ENCODE data around the gene GATAD2A. TPM values are rescaled to one million over a fixed set of nuclear protein-coding genes. Genes with fewer than 3 reads are reported as not detected.

GATAD2A gene
- total RNA-seq, 4 donors from 2014 or later: 67.8 to 99.9 (median 79.8) TPM

- no peaks in the 10 kb centered on the region for H3K27me3 ChIP-seq
- H3K4me1 ChIP-seq: peaks cover 0 to 29% (median 6%) of the 10 kb centered on the region in 4 donors
- H3K4me3 ChIP-seq: no peak overlapping the region
- H3K36me3 ChIP-seq: no peaks in the 10 kb centered on the region
- no peak overlapping the region for H3K27ac ChIP-seq
- TF ChIP-seq POLR2A (IDR thresholded peaks at IDR 0.05): no peak
- TF ChIP-seq CTCF (IDR thresholded peaks at IDR 0.05): no peak
- H3K9me3 ChIP-seq: no peaks in the 10 kb centered on the region
- DNase-seq: no peak
These were observed 3.7 kb downstream of the GATAD2A start for GRCh38 chr19:19409205-19409604.

GRCh38 chr19:19409631-19410030, 4.2 kb downstream of the GATAD2A start:
- Histone ChIP-seq H3K36me3 (no peaks in the 10 kb centered on the region), H3K4me3 (no peak overlapping the region), H3K27ac (no peak overlapping the region), H3K4me1 (peaks cover 0 to 29% (median 6%) of the 10 kb centered on the region in 4 donors), H3K27me3 (no peaks in the 10 kb centered on the region), H3K9me3 (no peaks in the 10 kb centered on the region)
- no peak for DNase-seq
- TF ChIP-seq CTCF (IDR thresholded peaks at IDR 0.05) (no peak), POLR2A (IDR thresholded peaks at IDR 0.05) (no peak)

- peaks cover 0 to 29% (median 6%) of the 10 kb centered on the region in 4 donors for H3K4me1 ChIP-seq
- no peaks in the 10 kb centered on the region for H3K9me3 ChIP-seq
- DNase-seq: no peak
- H3K36me3 ChIP-seq: no peaks in the 10 kb centered on the region
- no peak for TF ChIP-seq POLR2A (IDR thresholded peaks at IDR 0.05)
- H3K4me3 ChIP-seq: no peak overlapping the region
- no peak overlapping the region for H3K27ac ChIP-seq
- H3K27me3 ChIP-seq: no peaks in the 10 kb centered on the region
These were observed 5.4 kb downstream of the GATAD2A start for GRCh38 chr19:19410553-19411550.

GRCh38 chr19:19416280-19416679, 10.8 kb downstream of the GATAD2A start:
- no peak overlapping the region for H3K4me3 ChIP-seq
- H3K36me3 ChIP-seq: no peaks in the 10 kb centered on the region
- no peaks in the 10 kb centered on the region for H3K27me3 ChIP-seq
- TF ChIP-seq CTCF (IDR thresholded peaks at IDR 0.05): no peak
- no peak for TF ChIP-seq POLR2A (IDR thresholded peaks at IDR 0.05)
- no peak overlapping the region for H3K27ac ChIP-seq
- H3K4me1 ChIP-seq: peaks cover 0 to 18% (median 8%) of the 10 kb centered on the region in 4 donors
- DNase-seq: no peak
- H3K9me3 ChIP-seq: no peaks in the 10 kb centered on the region

GRCh38 chr19:19417046-19417445, 11.6 kb downstream of the GATAD2A start:
- no peak for DNase-seq
- Histone ChIP-seq H3K4me3 (no peak overlapping the region), H3K36me3 (no peaks in the 10 kb centered on the region), H3K9me3 (no peaks in the 10 kb centered on the region), H3K27me3 (no peaks in the 10 kb centered on the region), H3K4me1 (peaks cover 0 to 18% (median 8%) of the 10 kb centered on the region in 4 donors), H3K27ac (no peak overlapping the region)
- TF ChIP-seq POLR2A (IDR thresholded peaks at IDR 0.05) (no peak), CTCF (IDR thresholded peaks at IDR 0.05) (no peak)

- Histone ChIP-seq H3K4me1 (peaks cover 0 to 18% (median 8%) of the 10 kb centered on the region in 4 donors), H3K27ac (no peak overlapping the region), H3K36me3 (no peaks in the 10 kb centered on the region), H3K4me3 (no peak overlapping the region), H3K9me3 (no peaks in the 10 kb centered on the region), H3K27me3 (no peaks in the 10 kb centered on the region)
- TF ChIP-seq CTCF (IDR thresholded peaks at IDR 0.05): no peak
- TF ChIP-seq POLR2A (IDR thresholded peaks at IDR 0.05): no peak
- DNase-seq: no peak
These were observed 12.3 kb downstream of the GATAD2A start for GRCh38 chr19:19417628-19418245.

Measured in Peyer's patch (tissue), 4 donors.